ENCODE results near the gene GRM2.

Gene GRM2

GRCh38 chr3:51670053-51670822, 36.6 kb upstream of the GRM2 start:
- H3K27ac ChIP-seq, result peak overlapping the region; percentile 95
- TF ChIP-seq CTCF (IDR thresholded peaks at IDR 0.05), result no peak
- no peak for TF ChIP-seq ZFX (IDR thresholded peaks at IDR 0.05; ENCODE audit: borderline replicate concordance)

- TF ChIP-seq ZFX (IDR thresholded peaks at IDR 0.05; ENCODE audit: borderline replicate concordance), result no peak
- TF ChIP-seq CTCF (IDR thresholded peaks at IDR 0.05), result no peak
- peak within 1 kb of the TSS; percentile 95 for H3K27ac ChIP-seq
Measured at GRCh38 chr3:51670823-51671733, 35.8 kb upstream of the GRM2 start, which contains the start of gene TEX264. Gene TEX264 (plus strand): TSS chr3:51671252. CDS start chr3:51674305, 3,053 bp downstream.

DNA sequence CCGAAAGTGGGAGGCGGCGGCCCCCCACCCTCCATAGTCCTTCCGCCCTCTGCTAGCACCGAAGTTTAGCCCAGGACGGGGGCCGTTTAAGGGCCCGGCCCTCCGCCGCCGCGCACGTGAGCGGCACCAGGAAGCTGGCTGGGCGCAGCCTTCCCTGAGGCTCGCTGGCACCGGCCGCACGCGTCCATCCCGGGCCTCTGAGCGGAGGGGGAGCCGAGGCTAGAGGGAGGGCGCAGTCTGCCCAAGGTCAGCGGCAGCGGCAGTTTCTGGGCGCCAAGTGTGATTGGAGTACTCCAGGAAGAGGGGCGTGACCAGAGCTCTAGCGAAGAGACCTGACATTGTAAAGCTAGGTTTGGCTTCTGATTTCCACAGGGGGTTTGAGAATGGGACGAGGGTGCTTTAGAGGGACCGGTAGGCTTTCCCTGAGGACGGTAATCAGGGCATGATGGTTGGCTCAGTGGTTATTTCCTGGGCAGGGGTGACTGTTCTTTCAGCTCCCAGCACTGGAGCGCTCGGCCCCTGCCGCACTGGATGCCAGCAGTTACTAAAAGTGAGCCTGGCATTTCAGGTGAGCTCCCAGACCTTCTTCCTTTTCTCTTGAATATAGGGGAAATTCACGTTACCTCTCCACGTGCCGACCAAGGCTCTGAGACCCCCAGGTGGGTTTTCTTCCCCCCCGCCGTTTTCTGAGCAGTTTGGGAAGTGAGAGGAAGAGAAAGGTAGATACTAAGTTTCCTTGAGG, 35.0 kb upstream of the GRM2 start:
- TF ChIP-seq CTCF (IDR thresholded peaks at IDR 0.05) (no peak), ZFX (IDR thresholded peaks at IDR 0.05; ENCODE audit: borderline replicate concordance) (no peak)
- H3K27ac ChIP-seq, result peak overlapping the region; percentile 95

GRCh38 chr3:51673181-51673801, 33.6 kb upstream of the GRM2 start:
- TF ChIP-seq ZFX (IDR thresholded peaks at IDR 0.05; ENCODE audit: borderline replicate concordance) (no peak), CTCF (IDR thresholded peaks at IDR 0.05) (no peak)
- H3K27ac ChIP-seq, result peak overlapping the region; percentile 95; the same call in 1 of the 2 replicates

DNA sequence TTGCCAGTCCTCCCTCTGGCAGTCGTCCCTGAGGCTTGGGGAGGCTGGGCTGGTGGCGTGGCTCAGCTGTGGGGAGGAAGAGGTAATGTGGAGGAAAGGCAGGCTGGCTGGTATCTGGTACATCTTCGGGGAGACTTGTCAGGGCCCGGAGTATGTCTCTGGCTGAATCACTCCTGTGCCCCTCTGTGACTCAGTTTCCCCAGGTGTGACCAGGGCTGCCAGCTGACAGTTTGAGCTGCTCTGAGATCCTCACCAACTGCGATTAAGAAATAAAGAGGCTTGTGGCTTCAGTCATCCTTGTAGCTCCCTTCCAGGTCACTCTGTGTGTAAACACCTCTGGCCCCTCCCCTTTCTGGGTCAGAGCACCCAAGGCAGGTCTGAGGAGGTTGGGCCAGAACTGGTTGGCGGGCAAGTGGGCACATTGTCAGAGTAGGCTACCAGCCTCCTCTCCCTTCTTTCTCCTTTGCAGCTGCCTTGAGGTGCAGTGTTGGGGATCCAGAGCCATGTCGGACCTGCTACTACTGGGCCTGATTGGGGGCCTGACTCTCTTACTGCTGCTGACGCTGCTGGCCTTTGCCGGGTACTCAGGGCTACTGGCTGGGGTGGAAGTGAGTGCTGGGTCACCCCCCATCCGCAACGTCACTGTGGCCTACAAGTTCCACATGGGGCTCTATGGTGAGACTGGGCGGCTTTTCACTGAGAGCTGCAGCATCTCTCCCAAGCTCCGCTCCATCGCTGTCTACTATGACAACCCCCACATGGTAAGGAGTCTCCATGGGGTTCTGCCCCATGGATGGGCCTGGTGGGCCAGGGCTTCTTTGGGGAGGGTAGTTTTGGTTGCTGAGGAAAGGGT, 32.8 kb upstream of the GRM2 start:
- H3K27ac ChIP-seq, result 0 out of 2 replicates have a peak overlapping the region, but pooled peaks have one; percentile 18
- no peak for TF ChIP-seq ZFX (IDR thresholded peaks at IDR 0.05; ENCODE audit: borderline replicate concordance)
- TF ChIP-seq CTCF (IDR thresholded peaks at IDR 0.05), result no peak

DNA sequence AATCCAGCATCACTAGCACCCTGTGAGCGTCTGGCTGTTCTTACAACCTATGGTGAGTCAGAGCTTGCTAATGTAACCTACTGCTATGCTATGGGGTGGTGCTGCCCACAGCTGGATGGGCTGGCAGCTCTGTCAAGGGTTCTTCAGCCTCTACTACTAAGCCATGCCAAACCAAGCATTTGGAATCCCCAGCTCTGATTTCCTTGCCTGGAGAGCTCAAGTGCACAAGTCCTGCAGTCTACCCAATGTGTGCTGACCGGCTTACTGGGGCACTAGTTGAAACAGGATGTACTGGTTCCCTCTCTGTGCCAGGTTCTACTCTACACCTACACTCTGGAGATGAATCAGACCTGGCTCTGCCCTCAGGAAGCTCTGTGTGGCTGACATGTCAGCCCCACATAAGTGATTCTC, 31.7 kb upstream of the GRM2 start:
- TF ChIP-seq CTCF (IDR thresholded peaks at IDR 0.05) (no peak), ZFX (IDR thresholded peaks at IDR 0.05; ENCODE audit: borderline replicate concordance) (no peak)
- no peak overlapping the region for H3K27ac ChIP-seq

All from 22Rv1 (cell line).